Measurements from ENCODE around the gene MYO18A.

The MYO18A gene

DNA sequence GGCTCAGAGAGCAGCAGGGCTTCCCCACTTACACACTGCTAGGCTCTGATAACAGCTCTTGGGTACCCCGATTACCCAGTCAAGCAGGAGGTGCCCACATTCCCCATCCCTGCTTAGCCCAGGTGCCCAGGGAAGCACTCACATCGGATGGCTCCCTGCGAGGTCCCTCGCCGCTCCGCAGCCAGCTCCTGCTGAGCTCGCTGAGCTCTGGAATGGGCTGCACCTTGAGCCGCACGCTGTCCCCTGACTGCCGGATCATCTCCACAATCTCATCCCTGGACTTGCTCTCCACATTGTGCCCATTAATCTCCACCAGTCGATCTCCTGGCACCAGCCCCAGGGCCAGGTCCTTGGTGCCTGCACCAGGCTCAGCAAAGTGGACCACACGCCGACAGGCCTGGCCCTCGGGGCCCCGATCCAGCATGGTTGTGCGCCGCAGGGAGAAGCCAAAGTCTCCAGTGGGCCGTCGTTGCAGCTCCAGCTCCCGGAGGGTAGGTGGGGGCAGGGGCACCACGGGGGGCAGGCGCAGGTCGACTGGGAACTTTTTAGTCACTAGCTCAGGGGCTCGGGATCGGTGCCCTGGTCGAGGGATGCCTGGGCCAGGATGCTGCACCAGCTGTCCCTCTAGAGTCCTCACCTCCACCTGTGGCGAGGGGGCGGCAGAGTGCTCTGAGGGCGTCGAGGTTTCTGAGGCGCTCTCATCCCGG, 14.2 kb downstream of the MYO18A start:
- DNase-seq (ENCODE audit: low spot score) = no peak

DNA sequence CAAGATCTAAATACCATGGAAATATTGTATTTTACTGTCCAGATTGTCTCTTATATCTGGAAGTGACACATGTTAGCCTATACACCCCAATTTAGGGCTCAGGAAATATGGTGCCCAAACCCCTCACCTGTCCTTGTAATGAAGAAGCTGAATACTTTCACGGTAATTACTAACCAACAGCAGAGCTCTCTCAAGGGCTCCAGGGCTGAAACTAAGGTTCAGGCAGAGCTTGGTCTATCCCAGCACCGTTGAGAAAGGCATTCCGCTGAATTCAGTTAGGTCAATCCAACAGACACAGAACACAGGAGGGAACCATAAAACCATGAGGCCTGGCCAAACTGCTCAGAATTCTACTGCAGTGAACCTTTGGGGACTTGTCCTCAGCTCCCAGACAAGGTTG, 14.9 kb downstream of the MYO18A start:
- DNase-seq (ENCODE audit: low spot score) = no peak

DNA sequence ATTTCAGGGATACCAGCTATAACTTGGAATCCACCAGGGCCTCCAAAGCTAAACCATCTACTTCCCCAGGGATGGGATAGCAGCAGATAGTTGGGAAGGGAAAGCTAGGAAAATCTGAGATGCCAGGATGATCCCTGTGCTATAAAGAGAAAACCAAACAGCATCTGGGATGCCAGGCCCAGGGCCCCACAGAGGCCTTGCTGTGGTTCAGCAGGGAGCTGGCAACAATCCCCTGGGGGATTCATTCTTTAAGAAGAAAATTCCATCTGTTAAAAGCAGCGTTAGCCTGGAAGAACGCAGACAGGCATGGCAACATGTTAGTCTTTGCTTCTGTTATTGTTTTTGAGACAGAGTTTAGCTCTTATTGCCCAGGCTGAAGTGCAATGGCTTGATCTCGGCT, 16.6 kb downstream of the MYO18A start:
- DNase-seq (ENCODE audit: low spot score) = no peak

DNA sequence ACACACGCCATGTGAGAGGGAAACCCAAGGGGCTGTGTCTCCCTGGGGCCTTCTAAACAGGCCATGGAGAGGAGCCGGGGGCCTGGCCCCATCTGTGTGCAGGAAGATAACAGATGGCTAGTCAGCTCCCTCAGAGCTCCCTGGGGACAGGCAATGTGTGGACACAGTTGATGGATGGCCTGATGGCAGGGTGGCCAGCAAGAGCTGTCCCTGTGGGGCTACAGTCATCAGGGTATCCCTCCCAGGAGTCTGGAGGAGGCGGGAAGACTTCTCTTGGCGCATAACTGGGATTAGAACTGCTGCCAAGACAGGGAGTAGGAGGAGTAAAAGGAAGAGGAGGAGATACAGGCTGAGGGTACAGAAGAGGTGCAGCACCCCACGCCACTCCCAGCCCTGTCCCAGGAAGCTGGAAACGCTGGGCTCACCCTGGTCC, 17.3 kb downstream of the MYO18A start:
- peak; percentile 28 for DNase-seq (ENCODE audit: low spot score)

DNA sequence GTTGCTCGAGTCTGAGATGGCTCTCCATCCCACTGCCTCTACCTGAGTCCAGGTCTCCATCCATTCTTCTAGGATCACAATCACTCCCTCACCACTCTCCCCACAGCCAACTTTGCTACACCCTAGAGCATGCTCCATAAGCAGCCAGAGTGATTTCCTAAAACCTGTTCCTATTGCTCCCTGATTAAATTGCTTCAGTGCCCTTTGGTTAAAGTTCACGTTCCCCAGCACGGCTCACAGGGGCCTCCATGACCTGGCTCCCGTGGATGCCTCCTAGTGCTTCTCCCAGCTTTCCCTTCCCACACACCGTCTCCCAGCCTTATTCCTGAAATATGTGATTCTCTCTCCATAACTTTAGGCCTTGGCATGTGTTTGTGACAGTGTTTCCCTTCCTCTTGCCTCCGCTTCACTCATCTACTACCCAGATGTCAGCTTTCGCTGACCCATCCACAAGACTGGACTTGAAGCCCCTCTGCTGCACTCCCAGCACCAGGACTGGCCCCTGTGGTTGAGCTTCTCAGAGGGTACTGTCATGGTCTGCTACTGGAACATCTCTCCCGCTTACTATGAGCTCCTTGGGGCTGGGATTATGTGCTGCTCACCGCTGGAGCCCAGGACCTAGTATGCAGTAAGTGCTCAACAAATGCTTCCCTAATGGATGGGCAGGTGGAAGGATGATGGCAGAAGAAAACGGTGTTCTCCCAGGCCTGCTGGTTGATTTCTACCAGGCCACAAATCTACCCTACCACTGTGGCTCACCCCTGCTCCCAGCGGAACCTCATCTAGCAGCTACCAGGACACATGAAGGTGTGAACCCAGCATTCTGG, 17.9 kb downstream of the MYO18A start:
- no peak for DNase-seq (ENCODE audit: low spot score)

DNA sequence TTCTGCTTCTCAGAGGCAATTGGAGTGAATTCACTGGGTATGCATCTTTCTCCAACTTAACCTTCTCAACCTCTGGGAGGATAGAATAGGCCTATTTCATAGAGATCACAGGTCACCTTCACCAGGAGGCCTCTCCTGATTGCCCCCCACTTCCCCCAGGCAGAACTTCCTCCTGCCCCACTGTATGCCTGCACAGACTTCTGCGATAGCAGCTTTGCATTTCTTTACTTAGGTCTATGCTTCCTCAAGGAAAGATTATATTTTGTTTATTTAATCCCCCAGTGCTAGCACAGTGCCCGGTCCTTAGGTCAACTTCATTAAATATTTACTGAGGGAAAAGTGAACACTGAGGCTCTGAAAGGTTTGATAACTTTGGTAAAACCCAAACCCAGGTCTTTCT, 19.9 kb downstream of the MYO18A start:
- DNase-seq (ENCODE audit: low spot score) = no peak

DNA sequence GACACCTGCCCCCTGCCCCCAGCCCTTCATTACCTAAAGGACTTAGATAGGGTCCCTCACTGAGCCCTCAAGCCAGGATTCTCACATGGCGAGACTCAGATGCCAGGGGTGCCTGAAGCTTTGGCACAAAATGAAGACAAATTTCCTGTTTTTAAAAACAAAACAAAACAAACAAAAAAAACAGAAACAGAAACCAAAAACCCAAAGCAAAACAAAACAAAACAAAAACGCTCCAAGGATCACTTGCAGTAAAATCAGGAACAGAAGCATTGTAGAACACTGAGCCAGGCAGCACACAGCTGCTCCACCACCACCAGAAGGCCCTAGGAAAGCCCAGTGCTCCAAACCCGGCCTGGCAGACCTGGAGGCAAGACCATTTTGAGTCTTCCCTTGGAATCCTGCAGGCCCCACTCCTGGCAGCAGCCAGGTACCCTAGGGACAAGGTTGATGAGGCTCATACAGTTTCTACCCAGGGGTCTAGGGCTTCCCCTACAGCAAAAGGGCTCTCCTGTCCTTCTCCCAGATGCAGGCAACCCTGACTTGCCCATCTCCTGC, 20.8 kb downstream of the MYO18A start:
- DNase-seq (ENCODE audit: low spot score) = peak; percentile 30

DNA sequence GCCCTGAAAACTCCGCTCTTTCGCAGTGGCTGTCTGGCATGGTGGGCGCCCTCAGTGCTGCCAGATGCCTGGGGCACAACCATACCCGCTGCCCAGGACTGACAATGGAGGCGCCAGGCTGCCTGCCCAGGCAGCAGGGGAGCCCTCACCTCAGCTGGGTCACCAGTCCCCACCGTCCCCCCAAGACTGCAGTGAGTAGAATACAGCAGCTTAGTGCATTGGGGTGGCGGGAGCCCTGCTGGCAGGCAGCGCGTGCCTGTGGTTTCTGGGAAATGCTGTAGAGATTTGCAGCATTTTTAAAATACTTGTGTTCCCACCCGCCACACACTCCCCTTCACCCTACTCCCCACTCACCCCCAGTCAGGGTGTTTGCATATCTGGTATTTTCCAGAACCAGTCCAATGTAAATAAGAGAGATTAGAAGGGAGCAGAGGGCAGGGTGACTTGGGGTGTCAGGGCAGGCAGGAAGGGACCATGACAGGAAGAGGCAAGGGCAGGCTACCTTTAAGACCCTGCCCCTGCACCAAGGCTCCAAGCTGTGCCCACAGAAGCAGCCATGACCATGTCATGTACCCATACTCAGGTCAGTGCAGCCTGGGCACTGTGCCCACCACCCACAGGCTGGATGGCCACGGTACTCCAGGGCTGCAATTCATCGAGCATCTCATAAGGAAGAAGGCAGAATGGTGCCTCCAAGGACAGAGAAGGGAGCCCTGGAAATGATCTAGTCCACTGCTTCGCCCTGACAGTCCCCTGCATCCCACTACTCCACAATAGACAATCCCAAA, 21.5 kb downstream of the MYO18A start:
- peak; percentile 58 for DNase-seq (ENCODE audit: low spot score)

DNA sequence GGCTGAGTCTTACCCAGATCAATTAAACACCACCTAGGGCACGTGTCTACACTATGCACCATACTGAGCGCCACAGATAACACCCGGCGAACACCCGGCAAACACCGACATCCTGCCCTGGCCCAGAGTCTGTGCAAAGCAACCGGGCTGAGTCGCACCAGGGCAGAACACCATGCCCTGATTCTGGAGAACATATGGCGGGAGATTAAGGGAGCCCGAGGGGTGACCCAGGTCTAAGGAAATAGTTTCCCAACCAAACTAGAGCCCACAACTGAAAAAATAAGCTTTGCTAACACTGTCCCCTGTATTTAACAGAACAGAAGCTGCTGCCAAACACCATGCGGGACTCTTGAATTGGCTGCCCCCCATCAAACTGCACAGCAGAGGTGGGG, 22.1 kb downstream of the MYO18A start:
- peak; percentile 78 for DNase-seq (ENCODE audit: low spot score)

DNA sequence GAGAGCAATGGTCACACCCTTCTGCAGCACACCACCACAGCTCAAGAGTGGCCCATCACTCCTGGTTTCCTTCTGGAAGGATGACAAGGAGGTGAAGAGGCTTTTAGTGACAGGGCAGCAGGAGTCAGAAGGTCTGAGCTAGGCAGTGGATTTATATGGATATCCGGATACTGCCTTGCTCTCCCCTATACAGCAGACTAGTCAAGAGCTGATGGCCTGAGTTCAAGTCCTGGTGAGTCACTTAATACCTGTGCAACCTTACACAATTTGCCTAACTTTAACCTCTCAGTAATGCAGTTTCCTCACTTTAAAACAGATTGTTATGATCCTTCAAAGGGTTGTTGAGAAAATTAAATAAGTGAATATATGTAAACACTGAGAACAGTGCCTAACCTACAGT, 22.9 kb downstream of the MYO18A start:
- DNase-seq (ENCODE audit: low spot score) = no peak

DNA sequence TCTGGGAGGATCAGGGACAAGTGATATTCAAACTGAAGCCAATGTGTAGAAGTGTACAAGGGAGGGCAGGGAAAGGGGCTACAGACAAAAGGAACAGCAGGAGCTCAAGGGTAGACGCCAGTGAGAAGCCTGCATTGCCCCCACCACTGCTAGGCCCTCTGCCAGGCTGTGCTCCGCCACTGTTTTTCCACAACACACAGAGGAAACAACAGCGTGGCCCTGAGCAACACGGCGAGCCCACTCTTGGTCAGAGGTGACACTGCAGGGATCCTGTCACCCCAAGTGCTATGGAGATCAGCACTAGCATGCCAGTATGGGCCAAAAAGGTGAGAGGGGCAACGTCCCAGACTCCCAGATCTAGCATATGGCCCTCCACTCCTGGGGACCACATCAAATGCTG, 23.4 kb downstream of the MYO18A start:
- DNase-seq (ENCODE audit: low spot score) = no peak

DNA sequence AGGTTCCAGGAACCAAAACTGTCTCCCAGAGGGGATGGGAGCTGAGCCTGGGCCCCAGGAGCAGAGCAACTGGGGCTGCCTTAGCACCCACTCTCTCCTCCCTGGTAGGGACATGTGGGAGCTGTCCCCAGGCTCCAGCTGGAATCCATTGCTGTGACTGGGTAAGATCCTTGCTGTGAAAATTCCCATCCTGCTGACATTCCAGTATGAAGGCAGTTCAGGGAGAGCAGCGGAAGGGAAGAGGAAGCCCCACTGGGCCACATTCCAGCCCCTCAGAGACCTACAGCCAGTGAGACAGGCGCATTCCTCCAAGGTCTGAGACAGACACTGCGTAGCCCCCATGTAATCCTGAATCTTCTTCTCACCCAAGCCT, 24.2 kb downstream of the MYO18A start:
- no peak for DNase-seq (ENCODE audit: low spot score)

DNA sequence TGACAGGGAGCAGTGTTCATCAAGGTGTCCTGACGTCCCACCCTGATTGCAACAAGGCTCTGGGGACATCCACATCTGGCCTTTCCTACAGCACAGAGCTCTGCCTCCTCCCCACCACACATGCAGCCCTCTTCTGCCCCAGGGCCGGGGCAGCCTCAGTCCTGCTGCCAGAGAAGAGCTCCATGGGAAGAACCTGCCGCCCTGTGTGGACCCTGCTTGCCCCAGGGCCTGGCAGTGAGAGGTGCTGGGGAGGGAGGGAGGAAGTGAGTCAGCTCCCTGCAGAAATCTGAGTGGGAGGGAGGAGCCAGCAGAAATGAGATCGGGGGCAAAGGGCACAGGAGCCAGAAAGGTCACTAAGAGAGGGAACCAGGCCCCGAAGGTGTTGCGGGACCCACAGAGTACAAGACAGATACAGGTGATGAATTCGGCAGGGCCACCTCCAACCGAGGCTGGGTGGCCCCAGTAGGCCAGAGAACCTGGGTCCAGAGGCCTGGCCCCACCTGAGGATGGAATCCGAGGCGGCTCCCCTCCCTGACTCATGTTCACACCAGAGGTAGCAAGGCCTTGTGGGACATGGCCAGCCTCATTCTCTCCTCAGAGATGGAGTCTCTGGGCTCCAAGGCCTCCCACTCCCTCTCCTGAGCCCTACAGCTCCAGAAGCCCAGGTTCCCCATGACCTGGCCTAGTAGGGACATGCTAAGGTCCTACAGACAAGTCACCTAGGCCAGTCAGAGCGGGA, 24.8 kb downstream of the MYO18A start:
- no peak for DNase-seq (ENCODE audit: low spot score)

DNA sequence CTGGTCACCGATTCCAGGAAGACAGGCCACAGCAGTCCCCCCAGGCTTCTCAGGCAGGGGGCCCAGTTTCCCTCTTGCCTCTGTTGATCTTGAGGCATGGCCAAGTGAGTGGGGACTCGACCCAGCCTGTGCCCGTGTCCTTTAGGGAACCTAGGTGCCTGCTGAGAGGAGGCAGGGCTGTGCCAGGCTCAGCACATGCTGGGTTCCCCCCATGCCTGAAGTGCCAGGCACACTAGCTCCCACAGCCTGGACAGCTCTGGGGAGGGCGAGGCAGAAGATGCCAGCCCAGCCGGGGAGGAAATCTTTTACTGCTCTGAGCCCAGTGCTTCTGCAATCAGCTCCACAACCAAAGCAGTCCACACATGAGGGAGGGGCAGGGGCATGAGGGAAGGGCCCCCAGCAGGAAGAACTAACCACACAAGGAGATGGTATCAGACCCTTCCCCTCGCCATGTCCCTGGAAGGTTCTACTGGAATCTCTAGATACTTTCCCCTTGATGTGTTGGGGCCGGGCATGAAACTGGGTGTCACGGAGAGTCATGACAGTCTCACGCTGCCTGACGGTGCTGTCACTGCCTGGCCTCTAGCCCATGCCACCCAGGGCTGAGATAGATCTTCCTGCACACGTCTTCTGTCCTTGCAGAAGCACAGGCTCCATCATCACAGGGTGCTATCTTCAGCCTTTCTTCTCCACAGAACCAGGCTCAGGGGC, 25.5 kb downstream of the MYO18A start:
- DNase-seq (ENCODE audit: low spot score) = no peak

DNA sequence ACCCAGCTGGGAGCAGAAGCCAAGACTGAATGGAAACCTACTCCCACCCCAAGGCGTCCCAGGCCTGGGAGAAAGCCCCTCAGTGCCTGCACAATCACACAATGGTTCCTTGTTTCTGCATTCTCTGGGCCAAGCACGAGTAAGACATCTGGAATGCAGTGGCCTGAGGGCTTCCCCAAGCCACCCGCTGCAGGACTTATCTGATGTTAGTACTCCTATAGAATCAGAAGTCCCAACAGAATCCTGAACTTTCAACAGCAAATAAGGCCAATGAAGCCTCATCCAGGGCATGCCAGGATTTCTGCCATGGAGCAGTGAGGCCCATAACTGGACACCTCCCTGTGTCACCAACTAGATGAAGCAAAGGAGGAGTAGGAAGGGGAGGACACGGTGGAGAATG, 28.6 kb downstream of the MYO18A start:
- DNase-seq (ENCODE audit: low spot score) = no peak

DNA sequence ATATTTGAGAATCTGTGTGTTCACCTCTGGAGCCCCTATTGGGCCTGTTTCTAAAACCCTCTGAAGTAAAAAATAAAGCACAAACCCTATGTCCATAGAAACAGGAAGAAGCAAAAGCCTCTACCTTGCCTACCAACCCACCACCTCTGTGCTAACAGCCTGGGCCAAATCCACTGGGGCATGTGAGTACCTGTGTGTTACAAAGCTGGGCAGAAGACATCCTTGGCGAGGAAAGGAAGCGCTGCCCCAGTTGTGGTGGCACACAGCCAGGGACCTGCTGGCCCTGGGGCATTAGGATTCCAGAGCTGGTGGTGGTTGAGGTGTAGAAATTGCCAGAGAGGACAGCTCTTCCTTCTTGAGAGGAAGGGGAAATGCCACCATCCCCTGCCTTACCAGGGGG, 30.0 kb downstream of the MYO18A start:
- no peak for DNase-seq (ENCODE audit: low spot score)

DNA sequence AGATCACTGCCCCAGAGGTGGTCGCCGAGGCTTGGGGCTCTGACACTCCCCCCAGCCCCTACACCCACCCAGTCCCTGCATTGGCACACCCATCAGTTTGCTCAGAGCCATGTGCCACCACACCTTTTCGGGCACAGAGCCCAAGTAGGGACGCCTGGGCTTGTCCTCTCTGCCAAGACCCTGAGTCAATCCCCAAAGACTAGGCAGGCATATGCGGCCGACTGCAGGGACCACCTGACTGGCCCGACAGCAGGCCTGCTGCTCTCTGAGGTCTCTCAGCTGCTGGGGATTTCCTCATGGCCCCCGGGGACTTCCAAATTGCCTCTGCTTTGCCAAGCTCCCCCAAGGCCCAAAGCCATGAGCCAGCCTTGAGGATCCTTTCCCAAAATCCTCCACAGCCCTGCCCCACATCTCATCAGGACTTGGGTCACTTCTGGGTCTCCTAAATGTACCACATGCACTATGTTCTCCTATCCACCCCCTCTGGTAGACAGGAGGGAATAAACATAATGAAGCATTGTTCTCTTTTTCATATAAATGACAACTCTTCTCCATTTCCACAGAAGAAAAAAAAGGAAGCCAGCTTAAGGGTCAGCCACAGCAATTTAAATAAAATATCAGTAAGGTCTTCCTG, 30.6 kb downstream of the MYO18A start:
- no peak for DNase-seq (ENCODE audit: low spot score)

DNA sequence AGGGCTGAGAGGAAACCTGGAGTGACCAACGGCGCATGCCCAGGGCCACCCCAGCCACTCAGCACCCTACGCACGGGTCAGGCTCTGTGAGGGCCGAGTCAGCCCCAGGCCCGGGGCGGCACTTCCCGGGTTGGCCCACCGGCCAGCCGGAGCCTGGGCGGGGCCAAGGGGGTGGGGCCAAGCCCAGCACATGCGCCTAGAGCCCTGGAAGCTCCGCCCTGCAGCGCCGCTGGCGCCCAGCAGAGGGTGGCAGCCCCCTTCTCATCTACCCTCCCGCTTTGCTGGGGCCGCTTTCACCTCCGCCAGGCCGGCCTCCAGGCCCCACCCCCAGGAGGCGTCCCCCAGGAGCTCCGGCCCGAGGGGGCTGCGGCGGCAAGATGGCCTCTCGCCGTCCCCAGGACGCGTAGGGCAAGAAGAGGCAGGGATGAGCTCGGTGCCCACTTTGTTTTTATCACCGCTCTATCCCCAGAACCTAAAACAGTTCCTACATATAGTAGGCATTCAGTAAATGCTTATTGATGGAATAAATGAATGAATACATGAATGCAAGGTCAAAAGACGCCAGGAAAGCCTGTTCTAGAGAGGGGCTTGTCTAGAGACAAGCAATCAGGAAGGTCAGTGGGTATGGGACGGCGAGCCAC, 31.3 kb downstream of the MYO18A start:
- peak; percentile 88 for DNase-seq (ENCODE audit: low spot score)

DNA sequence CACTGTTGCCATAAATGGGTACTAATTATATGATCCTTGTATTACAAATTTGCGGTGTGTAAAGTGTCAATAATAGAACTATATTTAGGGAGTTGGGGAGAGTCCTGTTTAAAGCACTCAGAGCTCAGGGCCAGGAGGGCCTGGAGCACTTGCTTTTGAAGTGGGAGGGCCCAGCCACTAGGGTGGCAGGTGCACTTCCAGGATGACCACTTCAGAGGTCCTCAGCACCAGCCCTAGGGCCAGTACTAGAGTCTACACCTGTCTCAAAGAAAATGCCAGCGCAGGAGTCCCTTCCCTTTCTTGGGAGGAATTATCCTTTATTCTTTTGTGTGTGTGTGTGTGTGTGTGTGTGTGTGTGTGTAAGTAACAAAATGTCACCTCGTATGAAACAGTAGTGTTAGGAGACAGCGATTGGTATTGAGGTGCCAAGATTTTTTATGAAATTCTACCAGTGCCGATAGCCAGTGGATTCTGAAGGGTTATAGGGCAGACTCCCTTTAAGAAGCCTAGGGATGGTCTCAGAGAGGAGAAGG, 31.9 kb downstream of the MYO18A start:
- DNase-seq (ENCODE audit: low spot score) = no peak

DNA sequence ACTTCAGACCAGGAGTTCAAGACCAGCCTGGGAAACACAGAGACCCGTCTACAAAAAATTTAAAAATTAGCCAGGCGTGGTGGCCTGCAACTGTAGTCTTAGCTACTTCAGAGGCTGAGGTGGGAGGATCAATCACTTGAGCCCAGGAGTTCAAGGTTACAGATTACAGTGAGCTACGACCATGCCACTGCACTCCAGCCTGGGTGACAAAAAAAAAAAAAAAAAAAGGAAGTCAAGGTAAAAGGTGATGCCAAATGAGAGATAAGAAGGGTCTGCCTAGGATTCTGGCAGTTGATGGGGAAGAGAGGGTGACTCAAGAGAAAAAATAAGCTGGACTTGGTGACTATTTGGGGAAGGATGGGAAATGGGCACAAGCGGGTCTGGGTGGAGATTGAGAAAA, 32.5 kb downstream of the MYO18A start:
- no peak for DNase-seq (ENCODE audit: low spot score)
